ENCODE data around the gene ACOX3. TPM values are rescaled to one million over a fixed set of nuclear protein-coding genes. Genes with fewer than 3 reads are reported as not detected.

Gene ACOX3
- total and polyA plus RNA-seq, 9 donors: 10.1 to 32.4 (median 21.3) TPM

DNA sequence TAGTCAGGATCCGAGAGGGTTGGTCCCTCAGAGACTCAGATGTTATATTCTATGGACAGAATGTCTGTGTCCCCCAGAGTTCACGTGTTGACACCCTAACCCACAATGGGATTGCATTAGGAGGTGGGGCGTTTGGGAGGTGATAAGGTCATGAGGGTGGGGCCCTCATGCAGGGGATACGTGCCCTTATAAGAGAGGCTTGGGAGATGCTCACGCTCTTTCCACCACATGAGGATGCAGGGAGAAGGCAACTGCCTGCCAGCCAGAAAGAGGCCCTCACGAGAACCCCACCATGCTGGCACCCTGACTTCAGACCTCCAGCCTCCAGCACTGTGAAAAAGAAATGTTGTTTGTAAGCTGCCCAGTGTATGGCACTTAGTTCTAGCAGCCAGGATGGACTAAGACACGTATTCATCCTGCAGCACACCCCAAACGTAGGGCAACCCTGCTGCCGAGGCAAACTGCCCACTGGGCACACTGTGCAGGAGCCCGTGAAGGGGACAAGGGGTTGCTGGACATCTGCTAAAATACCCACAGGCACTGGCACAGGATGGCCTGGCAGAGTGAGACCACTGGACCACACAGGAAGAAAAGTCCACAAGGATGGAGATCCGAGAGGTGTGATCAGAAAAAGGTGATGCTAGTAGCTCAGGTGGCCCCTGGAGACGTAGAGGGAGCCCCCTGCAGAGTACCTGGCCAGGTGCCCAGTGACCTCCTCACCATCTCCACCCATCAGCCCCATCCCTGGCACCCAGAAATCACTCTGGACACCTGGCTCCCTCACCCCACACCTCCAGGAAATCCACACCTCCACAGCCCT is 108.3 kb downstream of the ACOX3 start:
- peaks cover 1% of the 10 kb centered on the region for H3K4me1 ChIP-seq (ENCODE audit: insufficient read depth)
- H3K36me3 ChIP-seq: no peaks in the 10 kb centered on the region
- no peak for TF ChIP-seq POLR2A (IDR thresholded peaks at IDR 0.05)
- TF ChIP-seq, protein P1, sequence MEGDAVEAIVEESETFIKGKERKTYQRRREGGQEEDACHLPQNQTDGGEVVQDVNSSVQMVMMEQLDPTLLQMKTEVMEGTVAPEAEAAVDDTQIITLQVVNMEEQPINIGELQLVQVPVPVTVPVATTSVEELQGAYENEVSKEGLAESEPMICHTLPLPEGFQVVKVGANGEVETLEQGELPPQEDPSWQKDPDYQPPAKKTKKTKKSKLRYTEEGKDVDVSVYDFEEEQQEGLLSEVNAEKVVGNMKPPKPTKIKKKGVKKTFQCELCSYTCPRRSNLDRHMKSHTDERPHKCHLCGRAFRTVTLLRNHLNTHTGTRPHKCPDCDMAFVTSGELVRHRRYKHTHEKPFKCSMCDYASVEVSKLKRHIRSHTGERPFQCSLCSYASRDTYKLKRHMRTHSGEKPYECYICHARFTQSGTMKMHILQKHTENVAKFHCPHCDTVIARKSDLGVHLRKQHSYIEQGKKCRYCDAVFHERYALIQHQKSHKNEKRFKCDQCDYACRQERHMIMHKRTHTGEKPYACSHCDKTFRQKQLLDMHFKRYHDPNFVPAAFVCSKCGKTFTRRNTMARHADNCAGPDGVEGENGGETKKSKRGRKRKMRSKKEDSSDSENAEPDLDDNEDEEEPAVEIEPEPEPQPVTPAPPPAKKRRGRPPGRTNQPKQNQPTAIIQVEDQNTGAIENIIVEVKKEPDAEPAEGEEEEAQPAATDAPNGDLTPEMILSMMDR (IDR thresholded peaks at IDR 0.05): no peak
- no peak for TF ChIP-seq EP300 (IDR thresholded peaks at IDR 0.05)
- peak in 1 of 5 donors; percentile 36 for DNase-seq
- no peaks in the 10 kb centered on the region for H3K9me3 ChIP-seq
- no peak overlapping the region for H3K4me3 ChIP-seq
- no peaks in the 10 kb centered on the region for H3K27me3 ChIP-seq
- no peak overlapping the region for H3K27ac ChIP-seq
- intact Hi-C loops (cut with DNase I): no loop called here
- 86 to 95% (median 91%) methylated on average over 12 of the region's 12 CpGs for WGBS, 3 donors

DNA sequence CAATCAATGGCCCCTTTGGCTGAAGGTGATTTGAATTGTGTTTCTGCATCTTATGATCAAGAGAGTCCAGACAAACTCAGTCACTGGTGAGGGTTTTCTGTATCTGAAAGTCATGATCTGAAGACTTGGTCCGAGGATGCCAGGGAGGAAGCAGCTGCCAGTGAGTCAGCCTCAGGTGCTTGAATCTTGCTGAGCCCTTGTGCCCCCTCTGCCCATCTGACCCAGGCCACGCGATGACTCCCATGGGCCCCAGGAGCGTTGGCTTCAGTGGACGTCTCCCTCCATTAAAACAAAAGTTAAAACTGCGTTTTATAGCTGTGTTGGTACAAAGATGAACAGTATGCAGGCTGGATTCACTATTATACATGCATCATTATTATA is 109.0 kb downstream of the ACOX3 start:
- no peak for DNase-seq
- no peak overlapping the region for H3K27ac ChIP-seq
- H3K4me1 ChIP-seq (ENCODE audit: insufficient read depth): peaks cover 1% of the 10 kb centered on the region
- H3K36me3 ChIP-seq: no peaks in the 10 kb centered on the region
- no peaks in the 10 kb centered on the region for H3K9me3 ChIP-seq
- 80 to 89% (median 85%) methylated on average over 6 of the region's 6 CpGs for WGBS, 3 donors
- intact Hi-C loops (cut with DNase I): no loop called here
- H3K27me3 ChIP-seq: no peaks in the 10 kb centered on the region
- TF ChIP-seq, protein P1 (IDR thresholded peaks at IDR 0.05): no peak
- TF ChIP-seq EP300 (IDR thresholded peaks at IDR 0.05) (no peak), POLR2A (IDR thresholded peaks at IDR 0.05) (no peak)
- no peak overlapping the region for H3K4me3 ChIP-seq

DNA sequence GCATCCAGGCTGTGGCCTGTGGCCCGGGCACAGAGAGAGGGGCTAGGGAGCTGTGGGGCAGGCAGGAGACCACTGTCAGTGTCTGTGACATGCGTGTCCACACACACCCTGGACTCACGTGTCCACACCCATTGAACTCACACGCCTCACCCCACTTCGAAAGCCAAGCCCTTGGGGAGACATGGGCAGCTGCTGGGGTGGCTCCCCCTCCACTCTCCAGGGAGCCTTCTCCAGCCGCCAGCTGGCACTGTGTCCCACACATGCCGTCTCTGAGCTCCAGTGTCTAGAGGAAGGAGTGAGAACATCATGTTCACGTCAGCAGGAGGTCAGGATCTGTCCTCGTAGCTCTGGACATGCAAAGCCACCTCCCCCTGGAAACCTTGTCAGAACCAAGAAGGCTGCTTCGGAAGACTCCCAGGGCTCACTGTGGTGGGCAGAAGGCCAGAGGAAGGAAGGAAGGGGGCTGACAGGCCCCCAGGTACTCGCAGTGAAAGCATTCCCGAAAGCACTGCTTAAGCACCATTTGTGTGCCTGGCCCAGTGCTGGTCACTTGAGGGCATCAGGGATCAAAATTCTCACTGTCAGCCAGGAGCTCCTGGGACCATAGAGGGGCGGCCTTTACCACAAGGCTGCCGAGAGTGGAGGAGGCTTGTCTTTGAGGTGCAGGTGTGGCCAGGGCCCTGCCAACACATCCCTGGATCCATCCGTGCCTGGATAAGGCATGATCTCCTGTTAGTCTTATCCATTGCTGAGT is 109.5 kb downstream of the ACOX3 start:
- DNase-seq: peak in 3 of 5 donors; percentile 10 to 60 (median 33)
- Histone ChIP-seq H3K4me3 (no peak overlapping the region), H3K9me3 (no peaks in the 10 kb centered on the region), H3K27ac (no peak overlapping the region), H3K4me1 (ENCODE audit: insufficient read depth) (peaks cover 1% of the 10 kb centered on the region), H3K27me3 (no peaks in the 10 kb centered on the region), H3K36me3 (no peaks in the 10 kb centered on the region)
- intact Hi-C loops (cut with DNase I): no loop called here
- no peak for TF ChIP-seq EP300 (IDR thresholded peaks at IDR 0.05)
- no peak for TF ChIP-seq POLR2A (IDR thresholded peaks at IDR 0.05)
- TF ChIP-seq, protein P1 (IDR thresholded peaks at IDR 0.05): no peak
- 65 to 74% (median 68%) methylated on average over 15 of the region's 15 CpGs for WGBS, 3 donors

DNA sequence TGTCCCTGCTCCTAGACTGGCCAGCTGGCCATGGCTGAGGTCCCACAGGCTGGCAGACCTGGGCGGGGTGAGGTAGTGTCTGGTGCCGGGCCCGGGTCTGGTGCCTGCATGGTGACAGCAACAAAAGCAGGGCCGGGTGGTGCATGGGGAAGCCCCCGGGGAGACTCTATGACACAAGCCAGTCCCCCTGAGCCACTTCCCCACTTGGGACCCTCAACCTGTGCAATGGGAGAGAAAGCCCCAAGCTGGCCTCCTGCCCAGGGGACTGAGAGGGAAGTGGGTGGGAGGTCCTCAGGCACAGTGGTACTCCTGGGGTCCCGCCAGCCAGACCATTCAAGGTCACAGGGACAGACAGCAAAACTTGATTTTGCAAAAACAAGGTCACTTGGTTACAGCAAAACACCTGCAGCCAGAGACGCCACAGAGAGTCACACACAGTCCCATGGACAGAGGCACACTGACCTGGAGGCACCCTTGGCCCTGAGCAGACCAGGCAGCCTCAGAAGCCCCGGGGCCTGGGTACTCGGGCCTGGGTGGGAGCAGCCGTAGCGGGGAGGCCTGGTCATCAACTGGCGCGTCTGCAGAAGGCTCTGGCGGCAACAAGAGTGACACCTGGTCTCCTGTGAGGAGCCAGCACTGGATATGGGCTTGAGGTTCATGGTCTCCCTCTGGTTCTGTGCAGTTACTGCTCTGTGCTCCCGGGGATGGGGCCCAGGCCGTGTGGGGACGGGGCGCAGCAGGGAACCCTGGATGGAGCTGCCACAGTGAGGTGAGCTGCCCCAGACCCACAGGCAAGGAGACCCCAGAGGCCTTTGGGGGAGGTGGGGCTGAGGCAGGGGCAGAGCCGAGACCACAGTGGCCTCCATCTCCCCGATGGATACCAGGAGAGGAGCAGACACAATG is 110.4 kb downstream of the ACOX3 start:
- Histone ChIP-seq H3K27me3 (no peaks in the 10 kb centered on the region), H3K4me3 (no peak overlapping the region), H3K36me3 (no peaks in the 10 kb centered on the region), H3K9me3 (no peaks in the 10 kb centered on the region), H3K27ac (no peak overlapping the region), H3K4me1 (ENCODE audit: insufficient read depth) (peaks cover 1% of the 10 kb centered on the region)
- TF ChIP-seq POLR2A (IDR thresholded peaks at IDR 0.05): no peak
- TF ChIP-seq, protein P1 (IDR thresholded peaks at IDR 0.05): no peak
- WGBS, 3 donors: 78 to 90% (median 80%) methylated on average over 19 to 20 of the region's 20 CpGs
- intact Hi-C loops (cut with DNase I): no loop called here
- DNase-seq: peak in 3 of 5 donors; percentile 9 to 41 (median 25)
